Measurements from ENCODE around the gene PIGM. TPM values are rescaled to one million over a fixed set of nuclear protein-coding genes. Genes with fewer than 3 reads are reported as not detected.

PIGM gene
- total RNA-seq, 4 donors from 2014 or later: 3.7 to 5.4 (median 4.4) TPM

- 51 to 67% methylated on average over 2 of the region's 2 CpGs for WGBS, 2 donors (ENCODE audit: low coverage in 1 of 2)
Measured at GRCh38 chr1:160009081-160009480, 22.7 kb downstream of the PIGM start.

GRCh38 chr1:160007577-160008200 lies 24.1 kb downstream of the PIGM start:
- 45 to 47% methylated on average over 3 of the region's 3 CpGs for WGBS, 2 donors (ENCODE audit: low coverage in 1 of 2)
- Histone ChIP-seq H3K27me3 (peaks cover 10% of the 10 kb centered on the region), H3K4me3 (no peak overlapping the region), H3K27ac (no peak overlapping the region), H3K4me1 (no peaks in the 10 kb centered on the region), H3K9me3 (no peaks in the 10 kb centered on the region), H3K36me3 (no peaks in the 10 kb centered on the region)
- TF ChIP-seq POLR2A (IDR thresholded peaks at IDR 0.05): no peak
- TF ChIP-seq POLR2AphosphoS5 (IDR thresholded peaks at IDR 0.05): no peak
- no peak for TF ChIP-seq EP300 (IDR thresholded peaks at IDR 0.05)
- TF ChIP-seq CTCF (IDR thresholded peaks at IDR 0.05): peak; percentile 72 to 79 (median 78)
- no peak for ATAC-seq

More at GRCh38 chr1:160009081-160009480, 22.7 kb downstream of the PIGM start:
- Histone ChIP-seq H3K27ac (no peak overlapping the region), H3K27me3 (peaks cover 6% of the 10 kb centered on the region), H3K36me3 (no peaks in the 10 kb centered on the region), H3K4me3 (no peak overlapping the region), H3K9me3 (no peaks in the 10 kb centered on the region), H3K4me1 (no peaks in the 10 kb centered on the region)
- TF ChIP-seq POLR2A (IDR thresholded peaks at IDR 0.05) (no peak), POLR2AphosphoS5 (IDR thresholded peaks at IDR 0.05) (no peak), EP300 (IDR thresholded peaks at IDR 0.05) (no peak), CTCF (IDR thresholded peaks at IDR 0.05) (no peak)
- no peak for ATAC-seq

- peaks cover 4% of the 10 kb centered on the region for H3K27me3 ChIP-seq
- H3K9me3 ChIP-seq: no peaks in the 10 kb centered on the region
- no peak overlapping the region for H3K4me3 ChIP-seq
- 24% methylated on average over 5 of the region's 5 CpGs for WGBS, 2 donors (ENCODE audit: low coverage in 1 of 2)
- H3K4me1 ChIP-seq: no peaks in the 10 kb centered on the region
- TF ChIP-seq EP300 (IDR thresholded peaks at IDR 0.05): no peak
- peak; percentile 48 to 78 (median 66) for TF ChIP-seq CTCF (IDR thresholded peaks at IDR 0.05)
- no peaks in the 10 kb centered on the region for H3K36me3 ChIP-seq
- no peak for ATAC-seq
- no peak overlapping the region for H3K27ac ChIP-seq
Measured at GRCh38 chr1:160006312-160006940, 25.4 kb downstream of the PIGM start.

- WGBS, 2 donors (ENCODE audit: low coverage in 1 of 2): no CpG with 5 or more reads among the region's 4 CpGs
- Histone ChIP-seq H3K4me1 (no peaks in the 10 kb centered on the region), H3K36me3 (no peaks in the 10 kb centered on the region), H3K9me3 (no peaks in the 10 kb centered on the region), H3K27ac (no peak overlapping the region), H3K27me3 (peaks cover 4% of the 10 kb centered on the region), H3K4me3 (no peak overlapping the region)
- no peak for ATAC-seq
- TF ChIP-seq POLR2A (IDR thresholded peaks at IDR 0.05) (no peak), POLR2AphosphoS5 (IDR thresholded peaks at IDR 0.05) (no peak), EP300 (IDR thresholded peaks at IDR 0.05) (no peak), CTCF (IDR thresholded peaks at IDR 0.05) (no peak)
Measured at GRCh38 chr1:160005070-160005469, 26.7 kb downstream of the PIGM start.

GRCh38 chr1:160004425-160004824 lies 27.4 kb downstream of the PIGM start:
- TF ChIP-seq POLR2A (IDR thresholded peaks at IDR 0.05) (no peak), EP300 (IDR thresholded peaks at IDR 0.05) (no peak), CTCF (IDR thresholded peaks at IDR 0.05) (no peak), POLR2AphosphoS5 (IDR thresholded peaks at IDR 0.05) (no peak)
- peaks cover 4% of the 10 kb centered on the region for H3K27me3 ChIP-seq
- H3K27ac ChIP-seq: no peak overlapping the region
- ATAC-seq: no peak
- WGBS, 2 donors (ENCODE audit: low coverage in 1 of 2): 78 to 100% methylated on average over 1 to 2 of the region's 2 CpGs
- H3K4me1 ChIP-seq: no peaks in the 10 kb centered on the region
- H3K4me3 ChIP-seq: no peak overlapping the region
- no peaks in the 10 kb centered on the region for H3K36me3 ChIP-seq
- no peaks in the 10 kb centered on the region for H3K9me3 ChIP-seq
